A549 treated with Hydrocortisone at 1 μM for 4 hours (cell line): ENCODE measurements around the gene SYCP3. TPM values are rescaled to one million over a fixed set of nuclear protein-coding genes. Genes with fewer than 3 reads are reported as not detected.

ENCODE experiments used
- total RNA-seq: library from RNA; stranded (reverse); fragments of 200-300 nt; extraction: Qiagen RNA extraction; gene quantifications from 5 replicates; pipeline ENCODE4 v1.2.3, GENCODE V29; 2022

The SYCP3 gene
- total RNA-seq = 0.18 TPM in 1 of 5 replicates, not detected in the others

GRCh38 chr12:101738920-101739665, at the start of gene SYCP3:
Gene SYCP3 (minus strand): TSS chr12:101739462. CDS start chr12:101737935, 1,527 bp downstream.

GRCh38 chr12:101697197-101697929, 41.9 kb downstream of the SYCP3 start, which contains the start of gene CHPT1:
Gene CHPT1 (plus strand): TSS chr12:101697640. CDS start chr12:101697862, 222 bp downstream.

Other genes starting within 250 kb of the SYCP3 start
- gene MYBPC1, start 144.5 kb downstream of the SYCP3 start, total RNA-seq = not detected in 5 replicates
- 53.2 to 72.6 TPM (median 68.1 TPM) in 5 replicates for gene CHPT1, start 41.8 kb downstream of the SYCP3 start, total RNA-seq
- gene GNPTAB, start 91.5 kb upstream of the SYCP3 start, total RNA-seq = 10.7 to 16.2 TPM (median 13.5 TPM) in 5 replicates
- gene DRAM1, start 138.1 kb upstream of the SYCP3 start, total RNA-seq = 17.5 to 23.4 TPM (median 19.2 TPM) in 5 replicates